T-cell (primary cell): Measurements from ENCODE around the gene COPA. TPM values are rescaled to one million over a fixed set of nuclear protein-coding genes. Genes with fewer than 3 reads are reported as not detected.

Experiments used
- total RNA-seq, 35 experiments: library from RNA in 6 of 35; stranded (reverse) in 6 of 35; fragments of 120-200 nt in 1 of 35; gene quantifications; one replicate each; pipeline versions ENCODE4 v1.2.1 to v1.2.4 and lab custom pipeline; 2013 to 2026

The COPA gene
- total RNA-seq, 5 donors from 2014 or later (not counting 1 experiment from before 2014, with no cell fraction given): 106 to 126 (median 111) TPM

Other genes with a start within 250 kb of the COPA start
- gene IGSF8, start 244.6 kb downstream of the COPA start, total RNA-seq: 10 to 100 TPM; 41.8 to 71.5 (median 62.2) TPM
- gene ATP1A2, start 227.5 kb downstream of the COPA start, total RNA-seq: under 1 TPM in 2 of 5 donors, not detected in 3; 0.10 to 0.26 TPM
- gene ATP1A4, start 191.6 kb downstream of the COPA start, total RNA-seq: not detected
- not detected for gene CASQ1, start 152.7 kb downstream of the COPA start, total RNA-seq
- 10 to 100 TPM; 12.3 to 27.5 (median 15.9) TPM for gene PEA15, start 137.9 kb downstream of the COPA start, total RNA-seq
- 100 to 1,000 TPM; 173 to 221 (median 209) TPM for gene DCAF8, start 80.7 kb downstream of the COPA start, total RNA-seq
- 10 to 100 TPM; 49.8 to 59.5 (median 53.3) TPM for gene PEX19, start 58.1 kb downstream of the COPA start, total RNA-seq
- gene NCSTN, start 133 bp upstream of the COPA start, total RNA-seq: 10 to 100 TPM; 62.2 to 78.9 (median 71.8) TPM
- gene NHLH1, start 23.8 kb upstream of the COPA start, total RNA-seq: under 1 TPM in 3 of 5 donors, not detected in 2; 0.16 to 0.38 (median 0.38) TPM
- gene VANGL2, start 57.3 kb upstream of the COPA start, total RNA-seq: under 1 TPM in 3 of 5 donors, not detected in 2; 0.16 to 0.26 (median 0.20) TPM
- 10 to 100 TPM; 39.9 to 53.0 (median 47.3) TPM for gene SLAMF6, start 180.0 kb upstream of the COPA start, total RNA-seq
- gene CD84, start 236.2 kb upstream of the COPA start, total RNA-seq: 10 to 100 TPM; 47.5 to 97.4 (median 51.8) TPM